ENCODE results near the gene CCDC40. TPM values are rescaled to one million over a fixed set of nuclear protein-coding genes. Genes with fewer than 3 reads are reported as not detected.

The CCDC40 gene
- total and polyA plus RNA-seq, 2 of the 13 experiments (the other 11 are each of a cell fraction or from before 2014, with no cell fraction given) = 4.1 to 5.5 TPM

- TF ChIP-seq ZNF773 (CRISPR knock-in tag; IDR thresholded peaks at IDR 0.05; ENCODE audit: borderline replicate concordance) (peak; percentile 39; the same call in 1 of the 2 replicates), TAF1 (CRISPR knock-in tag; IDR thresholded peaks at IDR 0.05) (peak; percentile 61), ZNF703 (CRISPR knock-in tag; IDR thresholded peaks at IDR 0.05; ENCODE audit: borderline replicate concordance) (peak; percentile 79; the same call in 1 of the 2 replicates), IKZF4 (CRISPR knock-in tag; IDR thresholded peaks at IDR 0.05; ENCODE audit: borderline replicate concordance, low read depth, not compliant biosample characterization) (peak; percentile 18), HCFC1 (IDR thresholded peaks at IDR 0.05; ENCODE audit: low read depth, low read length) (peak; percentile 33; the same call in 1 of the 2 replicates), ZNF329 (CRISPR knock-in tag; IDR thresholded peaks at IDR 0.05; ENCODE audit: low read depth) (0 out of 2 replicates have a peak, but pooled peaks have one; percentile 72), BCL6 (CRISPR knock-in tag; IDR thresholded peaks at IDR 0.05) (peak; percentile 40; the same call in 1 of the 2 replicates), ZFY (CRISPR knock-in tag; IDR thresholded peaks at IDR 0.05) (peak; percentile 75), JARID2 (CRISPR knock-in tag; IDR thresholded peaks at IDR 0.05; ENCODE audit: insufficient replicate concordance) (no peak), NPAS2 (CRISPR knock-in tag; IDR thresholded peaks at IDR 0.05; ENCODE audit: borderline replicate concordance) (no peak), FOSL1 (CRISPR knock-in tag; IDR thresholded peaks at IDR 0.05; ENCODE audit: borderline replicate concordance) (0 out of 2 replicates have a peak, but pooled peaks have one; percentile 13), ATF1 (CRISPR knock-in tag; IDR thresholded peaks at IDR 0.05) (no peak), ZSCAN31 (CRISPR knock-in tag; IDR thresholded peaks at IDR 0.05; ENCODE audit: low read depth) (peak; percentile 9), MIER2 (CRISPR knock-in tag; IDR thresholded peaks at IDR 0.05) (no peak), STAT5B (CRISPR knock-in tag; IDR thresholded peaks at IDR 0.05) (no peak), EED (CRISPR knock-in tag; IDR thresholded peaks at IDR 0.05) (peak; percentile 65; the same call in 1 of the 2 replicates), GLI4 (CRISPR knock-in tag; IDR thresholded peaks at IDR 0.05; ENCODE audit: borderline replicate concordance) (no peak), GABPA (IDR thresholded peaks at IDR 0.05; ENCODE audit: low read depth, low read length) (peak; percentile 73), GABPA (CRISPR knock-in tag; IDR thresholded peaks at IDR 0.05; ENCODE audit: low read depth) (peak; percentile 63), SP140L (CRISPR knock-in tag; IDR thresholded peaks at IDR 0.05; ENCODE audit: borderline replicate concordance) (no peak), ZNF12 (CRISPR knock-in tag; IDR thresholded peaks at IDR 0.05) (no peak), PAWR (CRISPR knock-in tag; IDR thresholded peaks at IDR 0.05; ENCODE audit: borderline replicate concordance) (no peak), IRF2 (CRISPR knock-in tag; IDR thresholded peaks at IDR 0.05) (peak; percentile 52), ZNF709 (CRISPR knock-in tag; IDR thresholded peaks at IDR 0.05) (peak; percentile 83; the same call in 1 of the 2 replicates), POLR2A (IDR thresholded peaks at IDR 0.05; ENCODE audit: insufficient read depth in 1 of 2, low read depth in 2 of 2, low read length in 2 of 2) (peak; percentile 85 to 91), ZNF335 (CRISPR knock-in tag; IDR thresholded peaks at IDR 0.05) (no peak), ZSCAN21 (CRISPR knock-in tag; IDR thresholded peaks at IDR 0.05; ENCODE audit: borderline replicate concordance) (peak; percentile 75; the same call in 1 of the 2 replicates)
- TF ChIP-seq, protein P1, sequence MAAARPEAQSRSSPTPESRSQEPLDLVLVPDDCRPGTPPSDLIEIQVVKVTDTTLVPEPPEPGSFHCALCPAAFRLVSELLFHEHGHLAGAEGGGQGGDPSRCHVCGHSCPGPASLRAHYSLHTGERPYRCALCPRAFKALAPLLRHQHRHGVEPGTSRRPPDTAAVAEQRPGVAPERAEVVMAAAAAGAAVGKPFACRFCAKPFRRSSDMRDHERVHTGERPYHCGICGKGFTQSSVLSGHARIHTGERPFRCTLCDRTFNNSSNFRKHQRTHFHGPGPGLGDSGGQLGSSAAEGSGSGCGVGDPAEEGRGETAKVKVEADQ (CRISPR knock-in tag; IDR thresholded peaks at IDR 0.05; ENCODE audit: borderline replicate concordance) = peak; percentile 43; the same call in 1 of the 2 replicates
These were observed at the start of gene CCDC40 (continued) for GRCh38 chr17:80035937-80036714.
